Endothelial cell of umbilical vein (primary cell): ENCODE results near the gene TAF4B. TPM values are rescaled to one million over a fixed set of nuclear protein-coding genes. Genes with fewer than 3 reads are reported as not detected.

ENCODE experiments used
- BruUV-seq: library from RNA; stranded (reverse); fragments of 400-500 nt; replicated peaks from 2 replicates; lab custom pipeline; 2021; lab: Mats Ljungman, UMichigan
- CTCF ChIA-PET: fragments of 300-600, 350-600 bp; sonication (Branson Sonifier 250); formaldehyde crosslinking; loops from one replicate; lab custom pipeline; 2021; ENCODE audit warnings: antibody characterized with exemption, inconsistent platforms; lab: Charles Lee
- POLR2A ChIA-PET: fragments of 300-600, 350-600 bp; sonication (Branson Sonifier 250); formaldehyde crosslinking; loops from one replicate; lab custom pipeline; 2021; ENCODE audit warnings: antibody characterized with exemption, inconsistent platforms; lab: Charles Lee
- DNase-seq: peaks from one replicate; pipeline ENCODE4 v3.0.0-alpha.2; 2011; ENCODE audit warnings: low read depth, low spot score
- FAIRE-seq: peaks from 2 replicates; lab custom pipeline; 2011; peaks lifted over from hg19 to GRCh38; lab: Jason Lieb, UNC
- H2AFZ ChIP-seq: 2 replicates; pipeline ENCODE4 v1.6.0; 2012; ENCODE audit warnings: low read depth, low read length, control low read depth, inconsistent platforms
- H3K27ac ChIP-seq: 2 replicates; pipeline ENCODE4 v1.5.1; 2011; ENCODE audit warnings: low read depth, mild to moderate bottlenecking, control low read depth, low read length, moderate library complexity; ENCODE audit not compliant: insufficient read depth
- H3K27me3 ChIP-seq, 2 experiments: 2 replicates each; pipeline versions ENCODE4 v1.6.0 to v1.6.1; 2011; ENCODE audit warnings: low read length in 2 of 2, mixed read lengths in 1 of 2; ENCODE audit not compliant: control insufficient read depth in 2 of 2, insufficient read depth in 2 of 2
- H3K36me3 ChIP-seq, 2 experiments: 2 replicates in 1 of 2; 3 replicates in 1 of 2; pipeline ENCODE4 v1.5.1; 2011; ENCODE audit warnings: low read length in 2 of 2, mild to moderate bottlenecking in 1 of 2, moderate library complexity in 1 of 2; ENCODE audit not compliant: control insufficient read depth in 2 of 2, insufficient read depth in 2 of 2; ENCODE audit errors: extremely low read depth in 1 of 2
- H3K4me1 ChIP-seq: 3 replicates; pipeline ENCODE4 v1.5.1; 2011; ENCODE audit warnings: mild to moderate bottlenecking, low read length; ENCODE audit not compliant: control insufficient read depth, insufficient read depth; ENCODE audit errors: extremely low read depth
- H3K4me2 ChIP-seq: 2 replicates; pipeline ENCODE4 v1.6.1; 2011; ENCODE audit warnings: low read length, control low read depth, mixed read lengths; ENCODE audit not compliant: insufficient read depth
- H3K4me3 ChIP-seq, 3 experiments: fragments of 200-600 bp in 1 of 3; sonication (generic), shearing (Covaris generic) in 1 of 3; replicated peaks in 1 of 3; 2 replicates each; pipeline ENCODE4 v1.5.1; 2011 to 2016; ENCODE audit warnings: control low read depth in 3 of 3, low read length in 3 of 3, mild to moderate bottlenecking in 2 of 3, inconsistent platforms in 1 of 3, low read depth in 1 of 3, moderate library complexity in 1 of 3; ENCODE audit not compliant: insufficient read depth in 1 of 3
- H3K79me2 ChIP-seq: 2 replicates; pipeline ENCODE4 v1.6.0; 2012; ENCODE audit warnings: low read length, inconsistent platforms; ENCODE audit not compliant: control insufficient read depth, insufficient read depth
- H3K9ac ChIP-seq: replicated peaks from 2 replicates; pipeline ENCODE3; 2011; ENCODE audit warnings: low read length, control low read depth; ENCODE audit not compliant: insufficient read depth; ENCODE audit errors: extremely low read depth
- H3K9me1 ChIP-seq: replicated peaks from 3 replicates; pipeline ENCODE4 v1.6.0; 2011; ENCODE audit warnings: mild to moderate bottlenecking, low read length; ENCODE audit not compliant: control insufficient read depth, insufficient read depth; ENCODE audit errors: extremely low read depth
- H3K9me3 ChIP-seq: replicated peaks from 2 replicates; pipeline ENCODE4 v1.5.1; 2012; ENCODE audit warnings: low read length, inconsistent platforms; ENCODE audit not compliant: control insufficient read depth, insufficient read depth
- H4K20me1 ChIP-seq: replicated peaks from 2 replicates; pipeline ENCODE3; 2011; ENCODE audit warnings: mild to moderate bottlenecking, low read length; ENCODE audit not compliant: control insufficient read depth, insufficient read depth; ENCODE audit errors: extremely low read depth
- EZH2 ChIP-seq: IDR thresholded peaks from 2 replicates; pipeline ENCODE4 v1.6.1; 2012; ENCODE audit warnings: borderline replicate concordance, low read depth, mild to moderate bottlenecking, moderate library complexity, low read length, inconsistent platforms; ENCODE audit not compliant: severe bottlenecking
- FOS ChIP-seq: IDR thresholded peaks from 2 replicates; pipeline ENCODE4 v1.6.1; 2011; ENCODE audit warnings: mild to moderate bottlenecking, low read length, moderate library complexity, borderline replicate concordance; ENCODE audit not compliant: insufficient read depth
- GATA2 ChIP-seq: IDR thresholded peaks from 2 replicates; pipeline ENCODE4 v1.7.0; 2011; ENCODE audit warnings: low read depth, mild to moderate bottlenecking, moderate library complexity, mixed read lengths, low read length; ENCODE audit not compliant: insufficient read length, insufficient read depth
- JUN ChIP-seq: IDR thresholded peaks from 2 replicates; pipeline ENCODE4 v1.6.1; 2011; ENCODE audit warnings: borderline replicate concordance, low read depth; ENCODE audit not compliant: insufficient read length, insufficient read depth
- MYC ChIP-seq: IDR thresholded peaks from one replicate; pipeline ENCODE4 v1.6.1; 2011; ENCODE audit warnings: mild to moderate bottlenecking, low read depth, low read length
- POLR2A ChIP-seq: IDR thresholded peaks from 2 replicates; pipeline ENCODE4 v1.6.1; 2012; ENCODE audit warnings: low read depth, mild to moderate bottlenecking, control low read depth, low read length
- POLR2AphosphoS5 ChIP-seq: IDR thresholded peaks from 2 replicates; pipeline ENCODE4 v1.6.1; 2012; ENCODE audit warnings: low read depth, mild to moderate bottlenecking, control low read depth, low read length, moderate library complexity; ENCODE audit not compliant: insufficient read depth
- dilution Hi-C: fragments of 300-500 bp; cut with MboI; formaldehyde crosslinking; loops from one replicate; pipeline ENCODE4 v1.15.0; 2019; ENCODE audit warnings: low sequenced_read_pairs; ENCODE audit not compliant: extremely low pct_ligation_motif_present
- intact Hi-C: fragments of 100-400 bp; cut with micrococcal nuclease; formaldehyde crosslinking; loops from one replicate; pipeline ENCODE4 v1.10.0; 2022
- polyA plus RNA-seq, 4 experiments: library from polyadenylated mRNA; depleted of rRNA in 3 of 4; stranded (reverse) in 3 of 4; unstranded in 1 of 4; fragments of >200 nt; gene quantifications; 2 replicates each; pipeline versions ENCODE4 v1.2.1 to v1.2.3, GENCODE V29; 2011 to 2012; ENCODE audit warnings: missing spikeins in 1 of 4
- total RNA-seq: library from RNA; stranded (reverse); gene quantifications from 2 replicates; pipeline ENCODE4 v1.2.3, GENCODE V29; 2021
- TF ChIP-seq, protein P1 (sequence below), 2 donors: IDR thresholded peaks; 1 replicate in 1 of 2; 2 replicates in 1 of 2; pipeline ENCODE4 v1.5.1; 2011; ENCODE audit warnings: low read length in 2 of 2, mild to moderate bottlenecking in 2 of 2, moderate library complexity in 2 of 2, control low read depth in 1 of 2, inconsistent platforms in 1 of 2, low read depth in 1 of 2; ENCODE audit not compliant: insufficient read depth in 1 of 2; ENCODE audit errors: extremely low read depth in 1 of 2
- TF ChIP-seq, protein P2 (sequence below): IDR thresholded peaks from 2 replicates; pipeline ENCODE4 v1.6.1; 2011; ENCODE audit not compliant: insufficient read depth, insufficient read length

Gene TAF4B
- total and polyA plus RNA-seq, 2 donors (not counting 3 experiments of a cell fraction or from before 2014, with no cell fraction given): 0.47 to 2.0 TPM

DNA sequence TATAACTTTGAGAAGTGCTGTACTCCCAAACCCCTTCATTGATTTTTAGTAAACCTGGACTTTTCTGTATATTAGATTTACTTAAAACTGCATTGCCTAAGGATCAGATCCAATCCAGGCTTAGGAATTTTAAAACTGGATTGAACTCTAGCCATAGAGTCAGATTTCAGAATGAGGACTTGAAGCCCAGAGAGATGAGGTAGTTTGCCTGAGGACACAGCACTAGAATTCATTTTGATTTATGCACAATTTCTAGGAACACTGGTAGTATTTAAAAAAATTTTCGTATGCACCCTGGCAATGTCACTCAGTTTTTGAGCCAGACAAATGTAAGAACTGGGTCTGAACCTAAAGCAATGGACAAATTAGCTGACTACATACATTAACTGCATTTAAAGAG is 177.2 kb downstream of the TAF4B start:
- Histone ChIP-seq H4K20me1 (no peaks in the 10 kb centered on the region), H3K4me3 (no peak overlapping the region), H3K36me3 (no peaks in the 10 kb centered on the region), H3K9me1 (no peaks in the 10 kb centered on the region), H3K9me3 (no peaks in the 10 kb centered on the region), H3K4me2 (no peak overlapping the region), H3K27me3 (no peaks in the 10 kb centered on the region), H3K27ac (no peak overlapping the region), H2AFZ (no peak overlapping the region), H3K4me1 (no peaks in the 10 kb centered on the region), H3K9ac (no peak overlapping the region), H3K79me2 (no peaks in the 10 kb centered on the region)
- BruUV-seq: no TSS peak
- CTCF ChIA-PET: no interaction called here
- DNase-seq (no peak), FAIRE-seq (no peak)
- dilution Hi-C loops (no loop called here), intact Hi-C loops (no loop called here)
- TF ChIP-seq POLR2AphosphoS5 (no peak), FOS (no peak), EZH2 (no peak), GATA2 (no peak), POLR2A (no peak), JUN (no peak), MYC (no peak)
- TF ChIP-seq, protein P1, sequence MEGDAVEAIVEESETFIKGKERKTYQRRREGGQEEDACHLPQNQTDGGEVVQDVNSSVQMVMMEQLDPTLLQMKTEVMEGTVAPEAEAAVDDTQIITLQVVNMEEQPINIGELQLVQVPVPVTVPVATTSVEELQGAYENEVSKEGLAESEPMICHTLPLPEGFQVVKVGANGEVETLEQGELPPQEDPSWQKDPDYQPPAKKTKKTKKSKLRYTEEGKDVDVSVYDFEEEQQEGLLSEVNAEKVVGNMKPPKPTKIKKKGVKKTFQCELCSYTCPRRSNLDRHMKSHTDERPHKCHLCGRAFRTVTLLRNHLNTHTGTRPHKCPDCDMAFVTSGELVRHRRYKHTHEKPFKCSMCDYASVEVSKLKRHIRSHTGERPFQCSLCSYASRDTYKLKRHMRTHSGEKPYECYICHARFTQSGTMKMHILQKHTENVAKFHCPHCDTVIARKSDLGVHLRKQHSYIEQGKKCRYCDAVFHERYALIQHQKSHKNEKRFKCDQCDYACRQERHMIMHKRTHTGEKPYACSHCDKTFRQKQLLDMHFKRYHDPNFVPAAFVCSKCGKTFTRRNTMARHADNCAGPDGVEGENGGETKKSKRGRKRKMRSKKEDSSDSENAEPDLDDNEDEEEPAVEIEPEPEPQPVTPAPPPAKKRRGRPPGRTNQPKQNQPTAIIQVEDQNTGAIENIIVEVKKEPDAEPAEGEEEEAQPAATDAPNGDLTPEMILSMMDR (IDR thresholded peaks at IDR 0.05; ENCODE audit: extremely low read depth in 1 of 2, insufficient read depth in 1 of 2, low read depth in 1 of 2, low read length in 2 of 2): no peak
- TF ChIP-seq, protein P2, sequence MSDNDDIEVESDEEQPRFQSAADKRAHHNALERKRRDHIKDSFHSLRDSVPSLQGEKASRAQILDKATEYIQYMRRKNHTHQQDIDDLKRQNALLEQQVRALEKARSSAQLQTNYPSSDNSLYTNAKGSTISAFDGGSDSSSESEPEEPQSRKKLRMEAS: no peak
- POLR2A ChIA-PET: no interaction called here
